Measurements from ENCODE around the gene MICAL3. TPM values are rescaled to one million over a fixed set of nuclear protein-coding genes. Genes with fewer than 3 reads are reported as not detected.

MICAL3 gene
- total RNA-seq, 1 donor from 2014 or later, result 31.2 TPM

DNA sequence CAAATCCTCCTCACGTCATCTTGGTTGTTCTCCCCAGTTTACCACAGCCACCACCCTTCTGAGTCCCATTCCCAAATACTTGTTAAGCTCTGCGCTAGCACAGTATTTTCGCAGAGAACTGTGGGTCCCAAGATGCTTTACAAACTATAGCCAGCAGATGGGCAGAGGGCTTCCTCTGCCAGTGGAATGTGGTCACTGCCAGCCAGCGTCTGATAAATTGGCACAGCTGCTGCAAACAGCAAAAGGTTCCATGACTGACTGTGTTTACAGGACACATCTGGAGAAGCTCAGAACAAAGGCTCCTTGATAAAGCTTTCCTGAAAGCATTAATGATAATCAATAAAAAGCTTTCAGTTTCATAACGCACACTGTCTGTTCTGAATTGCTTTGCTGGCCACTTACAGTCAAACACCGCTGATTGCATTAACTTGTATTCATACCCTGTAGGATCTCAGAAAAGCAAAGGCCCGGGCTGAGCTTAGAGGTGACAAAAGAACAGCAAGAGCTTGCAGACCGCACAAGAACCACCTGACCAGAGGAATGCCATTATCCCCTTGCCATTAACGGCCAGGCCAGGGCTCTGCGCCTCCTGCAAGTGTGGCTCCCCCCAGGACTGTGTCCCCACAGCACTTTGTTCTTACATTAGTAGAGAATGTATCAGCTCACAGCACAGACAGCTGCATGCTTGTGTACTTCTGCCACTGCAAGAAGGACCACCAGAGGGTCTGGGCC lies 120.6 kb downstream of the MICAL3 start:
- Histone ChIP-seq H3K36me3 (peaks cover 28% of the 10 kb centered on the region), H3K27me3 (no peaks in the 10 kb centered on the region), H3K27ac (no peak overlapping the region), H3K4me3 (no peak overlapping the region), H3K9me3 (no peaks in the 10 kb centered on the region), H3K4me1 (no peaks in the 10 kb centered on the region)
- no peak for ATAC-seq
- intact Hi-C loops (cut with DNase I), result loop anchor here (10.0 kb wide), 1 partner anchor 171 kb away; the partner anchor contains the start of gene PEX26
- TF ChIP-seq CTCF (IDR thresholded peaks at IDR 0.05), result no peak
- DNase-seq, result no peak

- ATAC-seq (no peak), DNase-seq (no peak)
- H3K9me3 ChIP-seq, result no peaks in the 10 kb centered on the region
- no peaks in the 10 kb centered on the region for H3K27me3 ChIP-seq
- H3K27ac ChIP-seq, result no peak overlapping the region
- intact Hi-C loops (cut with DNase I), result loop anchor here (10.0 kb wide), 1 partner anchor 172 kb away; the partner anchor contains the start of gene PEX26
- no peak overlapping the region for H3K4me3 ChIP-seq
- H3K4me1 ChIP-seq, result no peaks in the 10 kb centered on the region
- TF ChIP-seq CTCF (IDR thresholded peaks at IDR 0.05), result no peak
- H3K36me3 ChIP-seq, result peaks cover 28% of the 10 kb centered on the region
These were observed 121.4 kb downstream of the MICAL3 start for GRCh38 chr22:17902960-17903359.

DNA sequence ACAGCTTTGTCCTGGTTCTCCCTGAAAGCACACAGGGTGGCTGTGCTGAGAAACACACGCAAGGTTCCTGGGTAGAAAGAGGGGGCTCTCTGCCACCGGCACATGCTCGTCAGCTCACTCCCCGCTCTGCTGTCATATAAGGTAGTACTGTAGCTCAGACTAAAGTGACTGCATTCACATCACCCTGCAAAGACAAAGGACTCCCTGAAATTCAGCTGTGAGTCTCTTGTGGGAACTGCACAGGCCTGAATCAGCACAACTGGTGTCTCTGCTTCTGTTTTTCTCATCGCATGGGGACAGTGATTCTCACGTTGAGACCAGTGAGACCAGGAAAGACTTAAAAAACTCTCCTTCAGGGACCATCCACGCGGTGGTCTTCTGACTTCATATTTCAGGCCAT lies 126.0 kb downstream of the MICAL3 start:
- intact Hi-C loops (cut with DNase I), result no loop called here
- DNase-seq (no peak), ATAC-seq (no peak)
- no peak for TF ChIP-seq CTCF (IDR thresholded peaks at IDR 0.05)
- Histone ChIP-seq H3K27me3 (no peaks in the 10 kb centered on the region), H3K36me3 (peaks cover 25% of the 10 kb centered on the region), H3K27ac (no peak overlapping the region), H3K4me3 (no peak overlapping the region), H3K9me3 (no peaks in the 10 kb centered on the region), H3K4me1 (no peaks in the 10 kb centered on the region)

DNA sequence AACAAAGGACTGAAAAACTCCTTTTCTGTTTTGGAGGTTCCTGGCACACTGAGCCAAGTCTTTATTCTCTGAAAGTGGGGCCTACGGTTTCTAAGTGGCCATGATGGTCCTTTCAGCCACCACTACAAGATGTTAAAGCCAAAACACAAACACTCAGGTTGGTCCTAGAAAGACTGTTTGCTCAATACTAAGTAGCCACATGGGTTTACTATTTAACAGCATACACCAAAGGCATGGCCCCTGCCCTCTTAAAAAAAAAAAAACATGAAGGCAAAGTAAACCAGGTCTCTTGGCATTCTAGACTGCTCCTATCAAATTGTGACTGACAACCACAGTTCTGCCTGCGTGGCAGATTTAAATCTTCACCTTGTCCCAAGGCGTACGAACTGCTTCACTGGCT lies 126.5 kb downstream of the MICAL3 start:
- ATAC-seq, result peak; percentile 88
- H3K27ac ChIP-seq, result no peak overlapping the region
- no peak for TF ChIP-seq CTCF (IDR thresholded peaks at IDR 0.05)

GRCh38 chr22:17897426-17897825 lies 126.9 kb downstream of the MICAL3 start:
- H3K4me1 ChIP-seq, result no peaks in the 10 kb centered on the region
- ATAC-seq (no peak), DNase-seq (no peak)
- no peak overlapping the region for H3K4me3 ChIP-seq
- no peaks in the 10 kb centered on the region for H3K9me3 ChIP-seq
- no peak for TF ChIP-seq CTCF (IDR thresholded peaks at IDR 0.05)
- H3K27ac ChIP-seq, result no peak overlapping the region
- intact Hi-C loops (cut with DNase I), result no loop called here
- H3K27me3 ChIP-seq, result no peaks in the 10 kb centered on the region
- peaks cover 25% of the 10 kb centered on the region for H3K36me3 ChIP-seq

More for the DNA sequence above, 126.5 kb downstream of the MICAL3 start:
- no peak overlapping the region for H3K4me3 ChIP-seq
- intact Hi-C loops (cut with DNase I), result no loop called here
- no peaks in the 10 kb centered on the region for H3K27me3 ChIP-seq
- H3K4me1 ChIP-seq, result no peaks in the 10 kb centered on the region
- H3K36me3 ChIP-seq, result peaks cover 25% of the 10 kb centered on the region
- H3K9me3 ChIP-seq, result no peaks in the 10 kb centered on the region
- no peak for DNase-seq

Data from upper lobe of right lung (tissue), 1 donor.